IPS-NIHi7 (cell line): ENCODE results near the gene FBXL14.

ENCODE experiments used
- DNase-seq: peaks from one replicate; pipeline ENCODE4 v3.0.0; 2012; ENCODE audit warnings: mixed read lengths; ENCODE audit errors: extremely low spot score

The FBXL14 gene

GRCh38 chr12:1593174-1594005 is 991 bp downstream of the FBXL14 start:
- DNase-seq = no peak

DNA sequence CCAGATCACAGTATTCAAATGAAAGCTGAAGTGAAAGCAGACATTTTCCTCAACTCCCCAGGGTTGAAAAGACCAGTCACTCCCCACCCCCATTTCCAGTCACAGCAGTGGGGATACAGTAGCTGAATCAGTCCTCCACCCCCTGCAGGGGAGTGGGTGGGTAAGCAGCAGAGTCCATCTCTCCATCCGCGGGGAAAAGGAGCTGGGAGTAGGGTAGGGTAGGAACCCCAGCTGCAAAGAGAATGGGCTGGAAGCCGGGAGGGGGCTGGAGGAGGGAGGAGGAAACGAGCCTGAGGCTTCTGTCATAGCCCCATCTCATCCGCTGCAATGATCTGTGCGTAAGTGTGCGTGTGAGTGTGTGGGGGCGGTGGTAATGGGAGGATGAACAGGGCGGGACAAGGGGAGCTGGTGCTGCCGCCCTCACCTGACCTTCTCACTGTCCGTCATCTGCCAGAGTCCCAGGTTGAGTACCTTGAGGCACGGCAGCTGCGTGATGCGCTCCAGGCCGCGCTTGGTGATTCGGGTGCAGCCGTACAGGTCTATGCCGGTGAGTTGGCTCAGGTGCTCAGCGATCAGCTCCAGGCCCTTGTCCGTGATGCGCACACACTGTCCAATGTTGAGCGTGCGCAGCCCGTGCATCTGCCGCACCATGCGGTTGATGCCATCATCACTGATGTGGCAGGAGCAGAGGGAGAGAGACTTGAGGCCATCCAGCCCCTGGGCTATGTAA is 1.8 kb downstream of the FBXL14 start:
- peak; percentile 45 for DNase-seq

- no peak for DNase-seq
Observed at GRCh38 chr12:1591543-1591942, 2.8 kb downstream of the FBXL14 start.

- peak; percentile 34 for DNase-seq
Observed at GRCh38 chr12:1591034-1591433, 3.3 kb downstream of the FBXL14 start.

- peak; percentile 87 for DNase-seq
Observed at GRCh38 chr12:1590221-1590979, 4.0 kb downstream of the FBXL14 start.

- no peak for DNase-seq
Observed at GRCh38 chr12:1588575-1588947, 5.8 kb downstream of the FBXL14 start.

- DNase-seq = peak; percentile 29
Observed at GRCh38 chr12:1587927-1588574, 6.3 kb downstream of the FBXL14 start.

DNA sequence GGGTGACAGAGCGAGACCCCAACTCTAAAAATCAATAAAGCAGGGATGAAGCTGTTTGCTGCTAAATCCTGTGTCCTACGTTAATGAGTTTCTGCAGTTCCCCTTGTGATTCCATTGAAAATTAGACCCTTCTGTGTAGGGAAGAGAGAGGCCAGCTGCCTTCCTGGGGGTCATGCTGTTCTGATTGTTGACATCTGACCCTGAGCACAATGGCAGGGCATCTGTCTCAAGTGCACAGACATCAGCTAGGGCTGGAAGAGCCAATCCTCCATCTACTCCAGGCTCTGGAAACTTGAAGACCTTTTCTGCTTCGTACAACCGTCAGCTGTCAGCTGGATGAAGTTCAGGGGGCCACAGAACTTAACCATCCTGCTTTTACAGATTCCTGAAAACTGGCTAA is 10.1 kb downstream of the FBXL14 start:
- DNase-seq = no peak

- peak; percentile 75 for DNase-seq
Observed at GRCh38 chr12:1583421-1584078, 10.8 kb downstream of the FBXL14 start.

- DNase-seq = no peak
Observed at GRCh38 chr12:1582709-1583050, 11.7 kb downstream of the FBXL14 start.

DNA sequence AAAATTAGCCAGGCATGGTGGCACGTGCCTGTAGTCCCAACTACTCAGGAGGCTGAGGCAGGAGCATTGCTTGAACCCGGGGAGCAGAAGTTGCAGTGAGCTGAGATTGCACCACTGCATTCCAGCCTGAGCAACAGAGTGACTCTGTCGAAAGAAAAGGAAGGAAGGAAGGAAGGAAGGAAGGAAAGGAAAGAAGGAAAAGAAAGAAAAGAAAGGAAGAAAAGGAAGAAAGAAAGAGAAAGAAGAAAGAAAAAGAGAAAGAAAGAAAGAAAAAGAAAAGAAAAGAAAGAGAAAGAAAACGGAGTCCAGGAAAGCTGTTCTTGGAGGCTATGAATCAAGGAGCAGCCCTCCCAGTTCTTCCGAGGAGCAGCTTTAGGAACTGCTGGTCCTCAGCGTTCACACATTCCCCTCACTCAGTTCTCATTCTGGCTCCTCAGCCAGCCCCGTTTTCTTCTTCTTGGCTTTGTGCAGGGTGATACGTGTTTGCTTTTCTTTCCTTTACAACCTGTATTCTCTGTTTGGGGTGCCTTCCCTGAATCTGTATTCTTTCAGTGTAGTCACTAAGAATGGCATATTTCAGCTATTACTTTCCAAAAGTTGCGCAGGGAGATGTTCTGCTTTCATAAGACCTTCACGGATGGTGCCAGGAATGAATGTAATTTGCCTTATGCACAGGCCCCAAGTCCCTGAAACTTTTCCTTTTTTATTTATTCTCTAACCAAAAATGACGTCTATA is 12.2 kb downstream of the FBXL14 start:
- no peak for DNase-seq

GRCh38 chr12:1580526-1580925 is 13.9 kb downstream of the FBXL14 start:
- no peak for DNase-seq

- DNase-seq = no peak
Observed at GRCh38 chr12:1579651-1580435, 14.5 kb downstream of the FBXL14 start.

- DNase-seq = no peak
Observed at GRCh38 chr12:1576410-1577241, 17.8 kb downstream of the FBXL14 start.

DNA sequence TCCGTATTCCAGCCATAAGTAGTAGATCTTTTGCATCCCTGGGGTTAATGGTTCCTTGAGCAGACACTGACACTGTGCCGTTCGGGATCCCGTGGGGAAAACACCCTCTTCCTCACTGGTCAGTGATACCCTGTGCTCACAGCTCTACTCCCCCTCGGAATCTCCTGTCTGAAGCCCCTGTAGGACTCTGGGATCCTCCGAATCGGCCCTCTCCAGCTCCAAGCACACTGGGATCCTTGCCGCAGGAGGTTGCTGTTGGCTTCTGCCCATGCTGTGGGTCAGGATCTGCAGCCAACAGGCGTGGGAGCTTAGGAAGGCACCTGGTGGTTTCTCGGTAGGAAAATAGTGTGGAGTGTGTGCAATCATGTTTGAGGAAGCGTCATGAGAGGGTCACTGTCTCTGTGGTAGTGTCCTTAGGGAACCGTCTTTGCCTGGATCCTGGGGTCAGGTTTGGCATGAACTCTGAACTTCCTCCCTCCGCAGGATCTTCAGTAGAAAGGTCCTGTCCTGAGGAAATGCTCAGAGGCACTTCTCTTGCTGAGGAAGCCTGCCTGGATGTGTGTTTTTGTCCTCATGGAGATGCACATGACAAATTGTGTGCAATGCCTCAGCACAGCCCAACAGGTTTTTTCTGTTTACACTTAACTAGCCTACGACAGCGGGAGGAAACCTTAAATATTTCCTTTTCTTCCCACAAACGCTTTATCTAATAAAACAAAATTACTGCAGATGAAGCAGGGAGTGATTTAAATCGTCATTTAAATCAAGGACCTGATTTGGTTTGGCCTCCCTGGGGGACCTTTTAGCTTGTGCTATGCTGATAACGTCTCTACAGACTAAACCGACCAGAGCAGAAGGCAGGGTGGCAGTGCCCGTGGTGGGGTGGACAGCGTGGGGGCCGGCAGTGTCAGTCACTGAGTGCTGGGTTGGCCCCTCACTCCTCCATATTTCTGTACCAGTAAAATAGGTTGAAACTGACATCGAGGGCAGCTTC is 18.7 kb downstream of the FBXL14 start:
- no peak for DNase-seq

DNA sequence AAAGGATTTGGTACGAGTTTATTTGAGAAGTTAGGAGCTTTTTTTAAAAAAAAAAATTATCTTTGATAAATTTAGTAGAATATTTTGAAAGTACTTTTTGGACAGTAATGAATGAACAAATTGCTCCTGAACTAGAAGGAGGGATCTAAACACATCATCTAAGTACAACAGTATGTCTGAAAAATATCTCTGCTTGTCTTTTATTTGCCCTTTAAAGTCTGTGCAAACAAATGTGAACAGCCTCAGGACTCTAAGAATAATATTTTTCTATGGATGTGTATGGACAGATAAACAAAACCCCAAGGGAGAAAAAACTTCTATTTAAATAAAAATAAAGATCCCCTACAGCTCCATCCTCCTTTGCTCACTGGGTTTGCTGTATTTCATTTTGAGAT is 19.5 kb downstream of the FBXL14 start:
- DNase-seq = no peak

DNA sequence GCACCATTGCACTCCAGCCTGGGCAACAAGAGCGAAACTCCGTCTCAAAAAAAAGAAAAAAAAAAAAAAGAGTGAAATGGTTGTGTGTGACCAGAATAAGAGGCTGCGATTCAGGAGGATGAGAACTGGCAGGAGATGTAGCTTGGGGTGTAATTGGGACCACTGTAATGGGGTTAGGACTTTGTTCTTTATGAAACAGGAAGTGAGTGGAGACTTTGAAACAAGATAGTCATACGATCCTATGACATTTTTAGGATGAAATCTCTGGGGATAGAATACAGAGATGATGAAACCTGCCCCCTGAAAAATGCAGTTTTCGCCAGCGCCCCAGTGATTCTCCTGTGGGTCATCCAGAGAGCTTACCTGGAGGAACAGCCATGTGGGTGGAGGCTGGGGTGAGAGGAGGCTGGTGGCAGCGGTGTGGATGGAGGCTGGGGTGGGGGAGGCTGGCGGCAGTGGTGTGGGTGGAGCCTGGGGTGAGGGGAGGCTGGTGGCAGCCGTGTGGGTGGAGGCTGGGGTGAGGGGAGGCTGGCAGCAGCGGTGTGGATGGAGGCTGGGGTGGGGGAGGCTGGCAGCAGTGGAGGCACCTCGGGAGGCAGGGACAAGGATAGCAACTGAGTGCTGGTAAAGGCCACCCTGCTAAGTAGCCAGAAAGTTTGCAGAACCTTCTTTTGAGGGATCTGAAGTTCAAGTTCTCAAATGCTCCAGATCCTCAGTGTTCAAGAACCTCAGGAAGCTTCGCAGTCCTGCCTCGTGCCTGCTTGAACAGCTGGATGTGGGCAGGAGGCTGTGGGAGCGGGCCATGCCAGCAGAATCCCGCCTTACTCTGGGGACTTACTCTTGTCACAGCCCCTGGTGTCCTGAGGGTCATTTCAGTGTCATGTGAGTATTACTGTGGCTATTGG is 20.2 kb downstream of the FBXL14 start:
- no peak for DNase-seq
